IMR-90 (cell line): ENCODE data around the gene TBC1D32.

Experiments
- CTCF ChIP-seq: conservative IDR thresholded peaks from 2 replicates; pipeline ENCODE4 v1.5.1; 2012; ENCODE audit warnings: mild to moderate bottlenecking, low read depth, low read length, improper control_type of control experiment
- MXI1 ChIP-seq: IDR thresholded peaks from 2 replicates; pipeline ENCODE4 v1.6.1; 2012; ENCODE audit warnings: low read depth, mild to moderate bottlenecking, low read length, moderate library complexity, borderline replicate concordance
- POLR2A ChIP-seq: IDR thresholded peaks from 2 replicates; pipeline ENCODE4 v1.6.1; 2012; ENCODE audit warnings: mild to moderate bottlenecking, low read depth, low read length
- RFX5 ChIP-seq: IDR thresholded peaks from 2 replicates; pipeline ENCODE4 v1.8.0; 2012; ENCODE audit warnings: low read depth, mild to moderate bottlenecking, low read length, moderate library complexity

GRCh38 chr6:121352941-121353340, 18.7 kb upstream of the TBC1D32 start:
- no peak for TF ChIP-seq MXI1
- no peak for TF ChIP-seq POLR2A
- TF ChIP-seq CTCF = no peak
- TF ChIP-seq RFX5 = no peak
